Ramos (cell line): ENCODE results near the gene ATAD5.
"Not testable (repeated sequence)": the region's sequence is repeated elsewhere in the genome, so short reads cannot be mapped to it uniquely, and the experiment has no call there.

Experiments used
- in situ Hi-C: fragments of 300-500 bp; cut with MboI; formaldehyde crosslinking; loops from one replicate; pipeline ENCODE4 v1.14.3; 2022; ENCODE audit warnings: low sequenced_read_pairs; ENCODE audit not compliant: unreplicated experiment

The ATAD5 gene

DNA sequence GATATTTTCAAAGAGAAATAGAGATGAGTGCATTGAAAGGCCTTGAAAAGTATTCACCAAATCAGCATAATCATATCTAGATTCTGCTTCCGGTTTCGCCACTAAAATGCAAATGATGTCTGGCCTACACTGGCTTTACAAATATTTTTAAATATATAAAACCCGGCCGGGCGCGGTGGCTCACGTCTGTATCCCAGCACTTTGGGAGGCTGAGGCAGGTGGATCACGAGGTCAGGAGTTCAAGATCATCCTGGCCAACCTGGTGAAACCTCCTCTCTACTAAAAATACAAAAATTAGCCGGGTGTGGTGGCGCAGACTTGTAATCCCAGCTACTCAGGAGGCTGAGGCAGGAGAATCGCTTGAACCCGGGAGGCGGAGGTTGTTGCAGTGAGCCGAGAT is 8.8 kb upstream of the ATAD5 start:
- in situ Hi-C loops: not testable (repeated sequence)

GRCh38 chr17:30823421-30823820 is 8.3 kb upstream of the ATAD5 start:
- in situ Hi-C loops: no loop called here

DNA sequence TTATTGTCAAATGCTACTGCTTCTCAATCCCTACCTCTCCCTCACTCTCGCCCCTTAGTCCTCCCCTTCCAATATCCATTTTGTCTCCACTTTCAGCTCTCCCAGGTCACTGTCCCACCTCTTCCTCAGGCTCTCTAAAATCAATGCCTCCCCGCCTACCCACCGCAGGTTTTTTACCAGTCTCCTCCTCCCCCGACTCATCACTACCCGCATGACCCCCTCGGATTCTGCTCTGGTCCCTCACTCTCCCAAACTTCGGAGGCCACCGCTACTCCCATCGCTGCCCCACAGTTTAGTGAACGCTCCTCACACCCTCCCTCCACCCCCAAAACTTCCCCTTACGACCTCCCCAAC is 7.8 kb upstream of the ATAD5 start:
- in situ Hi-C loops: no loop called here

DNA sequence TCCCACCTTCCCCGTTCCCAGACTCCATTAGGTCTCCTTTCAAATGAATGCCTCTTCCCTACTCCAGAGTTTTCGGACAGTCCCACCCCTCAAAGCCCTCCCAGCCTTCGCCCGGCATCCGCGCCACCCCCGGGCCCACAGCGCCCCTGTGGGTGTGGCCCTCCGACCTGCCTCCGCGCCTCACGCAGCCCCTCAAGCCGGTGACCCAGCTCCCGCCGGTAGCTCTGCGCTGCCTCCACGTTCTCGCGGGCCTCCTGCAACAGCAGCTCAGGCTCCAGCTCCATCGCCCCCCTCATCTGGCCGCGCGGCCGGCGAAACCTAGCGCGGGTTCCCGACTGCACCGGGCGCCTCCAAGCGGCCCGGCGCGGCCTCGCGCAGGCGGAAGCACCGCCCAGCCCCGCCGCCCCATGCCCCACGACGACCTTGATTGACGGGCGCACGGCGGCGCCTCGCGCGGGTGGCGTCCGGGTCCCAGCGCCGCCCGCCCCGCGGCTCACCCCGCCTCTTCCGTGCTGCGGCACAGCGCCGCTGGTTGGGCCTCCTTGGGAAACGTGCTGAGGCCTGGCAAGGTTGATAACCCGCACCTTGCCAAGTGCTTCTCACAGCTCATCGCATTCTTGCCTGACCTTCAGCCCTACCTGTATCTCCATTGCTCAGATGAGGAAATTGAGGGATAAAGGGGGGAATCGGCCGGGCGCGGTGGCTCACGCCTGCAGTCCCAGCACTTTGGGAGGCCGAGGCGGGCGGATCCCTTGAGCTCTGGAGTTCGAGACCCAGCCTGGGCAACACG is 7.2 kb upstream of the ATAD5 start, which contains the start of gene CRLF3:
Gene CRLF3 (minus strand): TSS at position 337 of the 790 bp plus-strand sequence. CDS start 41 bp downstream, at position 296.
- in situ Hi-C loops: loop anchor here (25.0 kb wide), 2 partner anchors 487 to 712 kb away; partner anchors contain the start of genes NSRP1 and TMIGD1

GRCh38 chr17:30827082-30827481 is 4.7 kb upstream of the ATAD5 start:
- in situ Hi-C loops: loop anchor here (25.0 kb wide), 2 partner anchors 490 to 715 kb away; partner anchors contain the start of genes NSRP1 and TMIGD1

- in situ Hi-C loops: loop anchor here (25.0 kb wide), 2 partner anchors 492 to 717 kb away; partner anchors contain the start of genes NSRP1 and TMIGD1
These were observed 2.7 kb upstream of the ATAD5 start for GRCh38 chr17:30829022-30829421.

GRCh38 chr17:30831257-30831656 is 509 bp upstream of the ATAD5 start:
- in situ Hi-C loops: loop anchor here (25.0 kb wide), 2 partner anchors 494 to 719 kb away; partner anchors contain the start of genes NSRP1 and TMIGD1

DNA sequence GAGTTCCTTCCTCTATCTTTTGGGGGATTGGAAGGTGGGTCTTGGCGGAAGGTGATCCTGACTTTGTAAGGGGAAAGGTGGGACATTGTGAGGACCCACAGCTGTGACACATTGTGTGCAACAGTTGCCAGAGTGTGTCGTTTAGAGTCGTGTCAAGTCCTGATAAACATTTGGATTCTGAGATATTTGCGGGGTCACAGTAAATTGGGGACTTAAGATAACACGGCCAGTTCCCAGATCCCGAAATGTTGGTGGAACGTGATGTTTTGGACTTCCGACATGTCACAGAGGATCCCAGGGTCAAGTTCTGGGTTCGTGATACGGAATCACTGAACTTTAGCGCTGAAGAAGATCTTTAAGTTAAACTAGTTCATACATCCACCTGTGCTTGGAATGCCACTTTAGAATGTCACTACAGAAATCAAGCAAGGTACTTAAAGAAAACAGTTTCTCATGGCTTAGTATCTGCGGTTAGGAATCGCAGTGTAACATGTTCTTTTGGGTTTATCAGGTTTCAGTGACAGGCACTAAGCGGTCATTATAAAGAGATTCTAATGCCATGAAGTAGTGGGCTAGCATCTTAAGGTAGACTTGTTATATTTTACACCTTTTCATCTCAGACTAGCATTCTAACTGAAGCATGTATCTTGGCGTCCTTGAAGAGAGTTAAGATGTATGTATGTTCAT is 815 bp downstream of the ATAD5 start:
- in situ Hi-C loops: loop anchor here (25.0 kb wide), 2 partner anchors 495 to 720 kb away; partner anchors contain the start of genes NSRP1 and TMIGD1

- in situ Hi-C loops: loop anchor here (25.0 kb wide), 2 partner anchors 501 to 726 kb away; partner anchors contain the start of genes NSRP1 and TMIGD1
These were observed 6.5 kb downstream of the ATAD5 start for GRCh38 chr17:30838202-30838807.

- in situ Hi-C loops: loop anchor here (25.0 kb wide), 2 partner anchors 503 to 728 kb away; partner anchors contain the start of genes NSRP1 and TMIGD1
These were observed 9.0 kb downstream of the ATAD5 start for GRCh38 chr17:30840771-30841170.

GRCh38 chr17:30848021-30848420 is 16.3 kb downstream of the ATAD5 start:
- in situ Hi-C loops: loop anchor here (25.0 kb wide), 2 partner anchors 511 to 736 kb away; partner anchors contain the start of genes NSRP1 and TMIGD1

DNA sequence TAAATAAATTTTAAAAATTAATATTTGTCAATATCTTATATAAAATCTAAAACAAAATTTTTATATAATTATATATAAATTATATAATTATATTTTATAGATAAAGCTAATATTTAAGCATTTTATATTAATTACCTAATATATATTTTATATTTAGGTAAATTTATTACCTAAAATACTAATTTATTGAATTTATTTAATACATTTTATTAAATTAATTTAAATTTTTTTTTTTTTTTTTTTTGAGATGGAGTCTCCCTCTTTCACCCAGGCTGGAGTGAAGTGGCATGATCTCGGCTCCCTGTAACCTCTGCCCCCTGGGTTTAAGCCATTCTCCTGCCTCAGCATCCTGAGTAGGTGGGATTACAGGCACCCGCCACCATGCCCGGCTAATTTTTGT is 22.4 kb downstream of the ATAD5 start:
- in situ Hi-C loops: no loop called here

DNA sequence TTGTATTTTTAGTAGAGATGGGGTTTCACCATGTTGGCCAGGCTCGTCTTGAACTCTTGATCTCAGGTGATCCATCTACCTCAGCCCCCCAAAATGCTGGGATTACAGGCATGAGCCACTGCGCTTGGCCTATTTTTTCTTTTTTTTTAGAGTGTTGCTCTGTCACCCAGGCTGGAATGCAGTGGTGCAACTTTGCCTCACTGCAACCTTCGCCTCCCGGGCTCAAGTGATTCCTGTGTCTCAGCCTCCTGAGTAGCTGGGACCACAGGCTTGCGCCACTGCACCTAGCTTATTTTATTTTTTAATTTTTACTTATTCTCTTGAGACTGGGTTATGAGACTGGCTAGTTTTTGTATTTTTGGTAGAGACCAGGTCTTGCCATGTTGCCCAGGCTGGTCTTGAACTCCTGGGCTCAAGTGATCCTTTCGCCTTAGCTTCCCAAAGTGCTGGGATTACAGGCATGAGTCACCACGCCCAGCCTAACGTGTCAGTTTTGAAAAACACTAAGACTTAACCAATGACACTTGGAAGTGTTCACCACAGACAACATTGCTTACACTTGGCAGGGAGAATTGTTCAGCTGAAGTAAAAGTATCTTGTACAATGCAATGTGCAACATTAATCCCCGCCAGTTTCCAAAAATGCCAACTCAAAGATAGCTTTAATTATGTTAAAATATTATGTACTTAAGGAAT is 26.9 kb downstream of the ATAD5 start:
- in situ Hi-C loops: no loop called here

GRCh38 chr17:30864636-30865035 is 32.9 kb downstream of the ATAD5 start:
- in situ Hi-C loops: no loop called here

DNA sequence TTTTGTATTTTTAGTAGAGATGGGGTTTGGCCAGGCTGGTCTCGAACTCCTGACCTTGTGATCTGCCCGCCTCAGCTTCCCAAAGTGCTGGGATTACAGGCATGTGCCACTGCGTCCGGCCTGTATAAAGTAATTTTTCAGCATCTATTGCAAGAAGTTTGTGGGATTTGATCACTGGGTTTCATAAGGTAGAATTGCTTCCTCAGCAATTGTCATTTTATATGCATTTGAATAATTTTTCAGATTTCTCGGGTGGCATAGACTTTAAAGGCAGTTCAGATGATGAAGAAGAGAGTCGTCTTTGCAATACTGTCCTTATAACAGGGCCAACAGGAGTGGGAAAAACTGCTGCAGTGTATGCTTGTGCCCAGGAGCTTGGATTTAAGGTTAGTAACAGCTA is 37.2 kb downstream of the ATAD5 start:
- in situ Hi-C loops: no loop called here

- in situ Hi-C loops: no loop called here
These were observed 54.4 kb downstream of the ATAD5 start for GRCh38 chr17:30886187-30886586.

DNA sequence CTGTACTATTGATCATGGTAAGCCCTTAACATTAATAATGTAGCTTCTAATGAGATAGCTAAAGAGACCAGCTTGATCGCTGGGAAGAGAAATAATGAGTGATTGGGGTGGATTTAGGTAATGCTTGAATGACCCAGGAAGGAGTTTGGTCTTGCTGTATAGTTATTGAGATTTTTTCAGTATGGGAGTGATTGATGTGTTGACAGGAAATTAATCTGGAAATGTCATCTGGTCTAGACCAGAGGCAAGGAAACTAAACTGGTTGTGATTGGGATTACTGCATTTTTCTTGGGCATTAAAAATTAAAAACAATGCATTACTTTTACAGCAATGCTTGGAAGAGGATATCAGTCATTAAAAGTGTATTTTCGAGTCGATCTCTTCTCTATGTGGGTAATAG is 62.5 kb downstream of the ATAD5 start:
- in situ Hi-C loops: no loop called here

- in situ Hi-C loops: no loop called here
These were observed 65.5 kb downstream of the ATAD5 start for GRCh38 chr17:30897311-30897710.

DNA sequence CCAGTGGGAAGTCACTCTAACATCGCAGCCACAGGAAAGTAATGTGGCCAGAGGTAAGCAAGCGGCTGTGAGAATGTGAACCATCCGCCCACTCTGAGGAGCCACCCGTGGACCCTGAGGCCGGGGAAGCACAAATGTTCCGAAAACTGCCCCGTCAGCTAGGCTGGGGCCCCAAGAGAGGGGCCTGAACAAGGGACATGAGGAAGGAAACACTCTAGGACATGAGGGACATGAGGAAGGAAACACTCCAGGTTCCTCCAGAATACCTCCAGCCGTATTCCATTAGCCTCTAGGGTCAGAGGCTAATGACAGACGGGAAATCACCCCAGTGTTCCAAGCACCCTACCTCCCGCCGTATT is 74.0 kb downstream of the ATAD5 start:
- in situ Hi-C loops: no loop called here
